GM21526 (cell line): ENCODE measurements around the gene ANKRD29.

Source experiments
- ATAC-seq: cut with Tn5 transposase; IDR thresholded peaks from one replicate; pipeline ENCODE4 v1.9.1; 2021; ENCODE audit warnings: moderate library complexity; ENCODE audit not compliant: unreplicated experiment, low FRiP score

Gene ANKRD29

DNA sequence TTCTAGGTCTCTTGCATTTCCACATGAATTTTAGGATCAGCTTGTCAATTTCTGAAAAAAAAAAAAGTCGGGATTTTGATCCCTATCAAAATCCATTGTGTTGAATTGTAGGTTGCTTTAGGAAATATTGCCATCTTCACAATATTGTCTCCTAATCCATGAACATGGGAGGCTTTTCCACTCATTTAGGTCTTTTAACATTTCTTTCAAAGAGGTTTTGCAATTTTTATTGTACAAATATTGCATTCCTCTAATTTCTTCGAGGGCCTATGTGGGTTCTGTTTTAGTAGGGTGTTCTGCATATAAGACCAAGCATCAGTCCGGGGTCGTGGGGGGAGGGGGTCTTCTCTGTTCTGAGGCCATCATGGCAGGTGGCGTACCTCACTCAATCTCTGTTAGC is 25.8 kb upstream of the ANKRD29 start:
- no peak for ATAC-seq

DNA sequence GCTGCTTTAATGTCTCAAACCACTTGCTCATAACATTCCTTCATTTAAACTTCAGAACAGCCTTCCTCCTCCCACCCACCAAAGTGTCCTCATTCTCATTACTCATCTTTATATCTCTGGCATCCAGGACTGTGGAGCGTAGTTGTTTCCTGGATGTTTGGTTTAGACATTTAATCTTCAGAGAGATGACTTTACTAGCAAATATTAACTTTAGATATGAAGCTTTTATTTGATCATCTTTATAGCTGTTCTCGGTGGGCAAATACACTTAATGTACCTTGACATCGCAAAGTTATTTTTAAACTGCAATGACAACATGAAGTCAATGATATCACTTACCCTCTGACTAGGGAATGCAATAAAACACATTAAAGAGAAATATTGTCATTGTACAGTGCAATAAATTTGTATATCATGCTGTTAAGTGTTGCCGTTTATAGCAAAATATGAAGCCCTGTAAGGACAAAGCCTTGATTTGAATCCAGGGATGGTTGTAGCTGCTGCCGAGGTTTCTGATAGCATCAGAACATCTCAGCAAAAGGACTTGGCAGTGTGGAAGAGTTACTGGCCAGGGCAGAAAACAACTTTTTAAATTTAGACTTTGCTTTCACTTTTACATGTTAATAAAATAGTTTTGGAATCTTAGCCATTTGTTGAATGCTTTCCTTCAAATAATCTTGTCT is 21.9 kb upstream of the ANKRD29 start:
- ATAC-seq = no peak

DNA sequence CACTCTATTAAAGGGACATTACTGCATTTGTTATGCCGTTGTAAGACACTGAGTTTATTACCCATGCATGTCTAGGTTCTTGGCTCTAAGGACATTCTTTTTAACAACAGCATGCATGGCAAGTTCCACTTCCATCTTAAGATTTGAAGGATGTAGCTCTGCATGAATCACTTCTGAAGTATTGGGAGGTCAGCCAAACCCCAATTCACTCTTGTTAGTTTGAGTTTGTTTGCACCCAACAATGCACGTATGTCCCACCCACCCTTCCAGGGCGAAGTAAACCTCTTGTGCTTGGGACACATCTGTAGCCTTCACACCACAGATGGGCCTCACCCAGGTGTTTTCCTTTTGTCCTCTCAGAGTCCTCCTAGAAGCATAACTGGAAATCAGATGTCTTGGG is 21.0 kb upstream of the ANKRD29 start:
- no peak for ATAC-seq

DNA sequence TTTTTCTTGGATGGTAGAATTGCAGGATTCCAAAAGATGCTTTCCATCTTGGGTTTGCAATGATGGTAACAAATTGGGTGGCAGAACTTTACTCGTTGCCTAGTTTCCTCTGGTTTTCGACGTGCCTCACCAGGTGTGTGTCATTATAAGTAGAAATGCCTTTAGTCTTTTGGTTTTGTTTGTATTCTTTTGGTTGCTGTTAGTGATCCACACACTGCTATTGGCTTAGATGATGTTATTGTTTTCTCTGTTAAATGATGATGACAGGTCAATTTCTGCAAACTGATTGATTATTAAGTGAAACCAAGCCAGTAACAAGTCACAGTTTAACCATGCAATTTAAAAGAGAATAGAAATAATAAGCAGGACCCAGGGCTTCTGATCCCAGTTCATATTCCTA is 20.4 kb upstream of the ANKRD29 start:
- no peak for ATAC-seq

DNA sequence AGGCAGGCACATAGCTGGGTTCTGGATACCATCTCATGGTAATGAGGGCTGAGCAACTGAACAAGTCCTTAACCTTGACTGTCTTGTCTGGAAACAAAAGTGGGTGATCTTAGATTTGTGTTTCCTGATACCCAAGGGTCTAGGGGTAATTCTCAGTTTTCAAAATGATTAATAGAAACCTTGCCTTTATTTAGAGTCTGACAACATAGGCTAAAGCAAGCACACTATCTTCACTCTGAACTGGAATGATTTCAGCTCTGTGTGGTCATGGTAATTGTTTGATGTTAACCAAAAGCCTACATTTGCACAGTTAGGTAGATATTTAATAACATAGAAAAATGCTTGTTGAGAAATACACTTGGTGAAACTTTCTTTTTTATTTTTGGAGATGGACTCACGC is 19.8 kb upstream of the ANKRD29 start:
- ATAC-seq = no peak

DNA sequence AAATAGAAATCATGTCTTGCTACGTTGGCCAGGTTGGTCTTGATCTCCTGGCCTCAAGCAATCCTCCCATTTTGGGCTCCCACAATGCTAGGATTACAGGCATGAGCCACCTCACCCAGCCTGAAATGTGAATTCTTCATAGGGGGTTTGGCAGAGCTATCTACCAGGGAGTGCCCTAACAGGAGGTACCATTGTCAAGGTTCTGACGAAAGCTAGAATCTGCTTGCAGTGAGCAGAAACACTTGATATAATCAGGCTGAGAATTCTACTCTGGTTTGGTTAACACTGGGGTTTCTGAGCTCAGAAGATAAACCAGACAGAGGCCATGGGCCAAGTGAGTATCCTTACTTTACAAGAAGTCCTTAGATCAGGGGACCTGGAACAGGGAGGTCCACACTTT is 19.3 kb upstream of the ANKRD29 start:
- no peak for ATAC-seq

DNA sequence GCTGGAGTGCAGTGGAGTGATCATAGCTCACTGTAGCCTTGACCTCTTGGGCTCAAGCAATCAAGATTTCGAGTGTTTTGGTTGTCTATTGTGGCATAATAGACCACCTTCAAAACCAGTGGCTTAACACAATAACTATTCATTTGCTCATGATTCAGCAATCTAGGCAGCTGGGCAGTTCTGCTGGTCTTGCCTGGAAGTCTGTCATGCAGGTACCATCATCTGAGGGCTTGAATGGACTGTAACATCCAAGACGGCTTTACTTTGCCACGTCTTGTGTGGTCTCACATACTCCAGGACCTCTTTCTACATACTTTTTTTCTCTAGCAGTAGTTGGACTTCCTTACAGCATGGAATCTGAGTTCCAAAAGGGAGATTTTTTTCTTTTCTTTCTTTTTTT is 13.2 kb upstream of the ANKRD29 start:
- no peak for ATAC-seq

DNA sequence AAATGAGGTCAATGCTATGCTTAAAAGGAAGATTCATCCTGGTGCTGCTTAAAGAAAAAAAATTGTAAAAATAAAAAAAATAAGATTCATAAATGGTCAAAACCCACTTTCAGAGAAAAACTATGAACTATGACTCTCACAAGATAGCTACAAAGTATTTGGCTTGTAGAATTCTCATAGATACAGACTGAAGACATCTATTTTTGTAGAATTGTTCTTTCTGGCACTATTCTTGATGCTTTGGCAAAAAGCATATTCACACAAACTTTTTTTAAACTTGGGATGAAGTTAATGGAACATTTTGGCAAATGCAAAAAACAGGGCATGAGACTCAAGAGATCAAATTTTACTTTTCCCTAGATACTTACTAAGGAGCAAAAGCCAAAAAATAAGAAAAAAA is 12.5 kb upstream of the ANKRD29 start:
- no peak for ATAC-seq

DNA sequence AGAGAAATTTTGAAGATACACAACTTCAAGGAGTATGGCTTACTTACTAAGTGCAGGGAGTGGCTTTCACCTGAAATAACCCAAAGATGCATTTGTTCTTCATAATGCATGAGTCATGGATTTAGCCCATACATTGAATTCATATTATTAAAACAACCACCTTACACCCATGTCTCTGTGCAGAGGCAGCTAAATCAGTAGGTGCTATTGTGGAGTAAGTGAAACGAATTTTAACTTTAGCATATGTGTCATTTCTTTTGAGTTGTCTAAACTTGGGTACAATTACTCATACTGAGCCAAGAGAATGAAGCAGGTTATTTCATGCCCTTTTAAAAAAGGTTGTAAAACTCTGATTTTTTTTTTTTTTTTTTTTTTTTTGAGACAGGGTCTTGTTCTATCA is 11.0 kb upstream of the ANKRD29 start:
- no peak for ATAC-seq

DNA sequence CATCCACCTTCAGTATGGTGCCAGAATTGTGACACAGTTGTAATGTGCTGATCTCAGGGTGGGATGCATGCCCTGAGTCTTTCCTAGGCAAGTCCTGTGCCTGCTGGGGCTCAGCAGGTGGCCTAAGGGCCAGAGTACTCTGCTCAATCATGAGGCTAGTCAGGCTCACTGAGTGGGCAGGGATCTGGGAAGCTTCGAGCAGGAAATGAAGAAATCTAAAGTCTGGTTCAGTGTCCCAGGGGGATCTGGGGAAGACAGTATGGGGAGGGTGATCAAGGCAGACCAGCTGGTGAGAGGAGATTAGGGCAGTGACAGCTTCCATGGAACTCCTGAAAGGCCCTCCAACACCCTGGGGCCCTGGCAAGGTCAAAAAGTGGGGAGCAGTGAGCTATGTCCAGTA is 8.9 kb upstream of the ANKRD29 start:
- no peak for ATAC-seq

DNA sequence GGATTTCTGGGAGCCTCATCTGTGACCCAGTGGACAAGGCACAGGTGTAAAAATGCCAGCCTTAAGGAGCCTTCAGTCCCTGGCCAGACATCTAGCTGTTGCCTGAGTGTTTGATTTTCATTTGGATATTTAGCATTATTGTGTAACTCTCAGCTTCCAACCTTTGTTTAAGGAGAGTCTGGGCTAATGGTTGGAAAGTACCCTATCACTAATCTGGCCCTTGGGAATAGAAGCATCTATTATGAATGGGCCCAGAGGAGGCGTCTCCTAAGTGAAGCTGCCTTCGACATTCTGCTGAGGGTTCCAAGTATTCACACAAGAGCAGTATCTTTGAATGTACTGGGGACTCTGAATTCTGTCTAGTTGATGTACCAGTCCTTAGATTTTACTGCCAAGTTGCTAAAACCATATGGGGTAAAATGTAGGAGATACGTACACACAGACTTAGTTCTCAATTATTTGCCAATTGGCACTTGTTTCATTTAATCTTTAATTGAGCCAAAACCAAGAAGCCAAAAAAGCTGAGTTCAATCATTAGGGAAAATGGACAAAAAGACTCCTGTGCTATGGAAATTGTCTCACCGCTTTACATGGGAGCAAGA is 7.2 kb upstream of the ANKRD29 start:
- ATAC-seq = no peak

DNA sequence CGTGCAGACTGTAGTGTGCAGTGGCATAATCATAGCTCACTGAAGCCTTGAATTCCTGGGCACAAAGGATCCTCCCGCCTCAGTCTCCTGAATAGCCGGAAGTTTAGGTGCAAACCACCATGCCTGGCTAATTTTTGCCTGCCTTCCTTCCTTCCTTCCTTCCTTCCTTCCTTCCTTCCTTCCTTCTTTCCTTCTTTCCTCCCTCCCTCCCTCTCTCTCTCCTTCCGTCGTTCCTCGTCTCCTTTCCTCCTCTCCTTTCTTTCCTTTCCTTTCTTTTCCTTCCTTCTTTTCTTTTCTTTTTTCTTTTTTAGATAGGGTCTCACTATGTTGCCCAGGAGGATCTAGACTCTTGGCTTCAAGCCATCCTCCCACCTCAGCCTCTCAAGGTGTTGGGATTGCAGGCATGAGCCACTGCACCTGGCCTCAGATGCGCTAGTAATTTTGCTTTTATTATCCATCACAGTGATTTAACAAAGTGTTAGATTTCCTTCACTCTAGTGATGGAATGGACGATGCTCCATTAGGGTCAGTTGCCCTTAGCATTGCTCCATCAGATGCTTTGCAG is 6.6 kb upstream of the ANKRD29 start:
- ATAC-seq = no peak

DNA sequence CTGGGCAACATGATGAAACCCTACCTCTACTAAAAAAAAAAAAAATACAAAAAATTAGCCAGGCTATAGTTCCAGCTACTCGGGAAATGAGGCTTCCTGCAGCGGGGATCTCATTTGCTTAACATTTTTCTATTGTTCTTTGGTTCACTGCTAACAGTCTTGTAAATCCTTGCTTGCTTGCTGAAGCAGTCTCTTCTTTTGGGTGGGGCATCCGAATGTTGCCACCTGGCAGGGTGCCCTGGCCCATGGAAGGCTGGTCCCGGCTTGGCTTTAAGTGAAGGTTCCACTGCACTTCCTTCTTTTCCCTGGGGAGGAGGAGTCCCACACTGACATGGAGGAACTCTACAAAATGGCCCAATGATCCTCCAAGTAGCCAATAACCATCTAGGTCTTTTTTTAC is 6.0 kb upstream of the ANKRD29 start:
- no peak for ATAC-seq

DNA sequence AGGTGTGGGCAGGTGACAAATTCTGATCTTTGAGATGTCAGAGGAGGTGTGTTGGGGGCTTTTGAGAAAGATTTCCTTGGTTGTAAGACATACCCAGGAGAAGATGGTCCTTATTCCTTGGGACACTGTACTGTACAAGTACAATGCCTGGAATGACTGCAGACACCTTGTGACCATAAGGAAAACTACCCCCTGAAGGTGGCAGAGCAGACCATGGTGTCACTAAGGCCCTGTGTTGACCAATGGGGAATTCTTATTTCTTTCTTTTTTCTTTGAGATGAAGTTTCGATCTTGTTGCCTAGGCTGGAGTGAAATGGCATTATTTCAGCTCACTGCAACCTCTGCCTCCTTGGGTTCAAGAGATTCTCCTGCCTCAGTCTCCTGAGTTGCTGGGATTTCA is 4.4 kb upstream of the ANKRD29 start:
- no peak for ATAC-seq

DNA sequence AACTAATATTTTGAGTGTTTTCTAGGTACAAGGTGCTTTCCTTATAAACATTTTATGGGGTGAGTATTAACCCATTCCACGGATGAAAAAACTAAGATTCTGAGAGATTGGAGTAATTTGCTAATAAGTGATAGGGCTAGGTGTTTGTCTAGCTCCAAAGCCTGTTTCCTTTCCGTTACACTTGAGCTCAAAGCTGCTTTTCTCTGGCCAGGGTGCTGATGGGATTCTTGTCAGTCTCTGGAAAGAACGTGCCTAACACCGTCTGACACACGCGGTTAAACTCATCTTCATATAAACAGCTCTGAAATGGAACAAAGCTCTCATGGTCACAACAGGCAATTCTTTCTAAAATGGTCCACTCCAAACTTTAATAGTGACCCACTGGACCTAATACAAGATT is 2.0 kb upstream of the ANKRD29 start:
- ATAC-seq = no peak

DNA sequence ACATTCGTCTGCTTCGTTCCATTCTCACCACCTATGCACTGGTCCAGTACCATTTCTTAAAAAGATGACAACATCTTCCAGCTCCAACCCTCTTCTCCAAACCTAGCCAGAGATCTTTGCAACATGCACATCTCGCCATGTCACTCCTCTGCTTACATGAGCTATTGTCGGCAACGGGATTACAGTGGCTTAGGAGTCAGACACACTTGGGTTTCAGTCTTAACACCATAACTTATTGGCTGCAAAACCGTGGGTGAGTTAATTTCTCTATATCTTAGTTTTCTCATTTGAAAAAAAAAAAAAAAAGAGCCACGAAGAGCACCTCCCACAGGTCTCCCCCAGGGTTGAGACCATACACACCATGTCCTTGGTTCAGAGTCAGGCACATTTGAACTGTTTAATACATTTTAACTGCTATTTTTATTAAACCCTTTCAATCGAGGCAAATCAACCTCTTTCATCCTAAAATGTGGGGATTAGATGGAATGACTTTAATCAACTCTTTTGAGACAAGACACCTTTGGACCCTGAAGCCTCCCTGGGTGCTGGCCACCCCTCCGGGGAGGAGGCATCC is 889 bp downstream of the ANKRD29 start:
- no peak for ATAC-seq

DNA sequence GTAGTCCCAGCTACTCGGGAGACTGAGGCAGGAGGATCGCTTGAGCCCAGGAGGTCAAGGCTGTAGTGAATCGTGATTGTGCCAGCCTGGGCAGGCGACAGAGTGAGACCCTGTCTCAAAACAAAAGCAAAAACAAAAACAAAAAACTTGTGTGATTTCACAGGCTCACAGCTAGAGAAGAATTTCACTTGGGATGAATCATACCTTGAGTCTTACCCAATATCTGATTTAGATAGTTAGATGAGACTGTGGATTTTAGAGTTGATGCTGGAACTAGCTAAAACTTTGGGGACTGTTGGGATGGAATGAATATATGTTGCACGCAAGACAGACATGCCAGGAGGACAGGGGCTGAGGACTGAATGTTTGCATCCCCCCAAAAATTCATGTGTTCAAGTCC is 4.4 kb downstream of the ANKRD29 start:
- no peak for ATAC-seq

DNA sequence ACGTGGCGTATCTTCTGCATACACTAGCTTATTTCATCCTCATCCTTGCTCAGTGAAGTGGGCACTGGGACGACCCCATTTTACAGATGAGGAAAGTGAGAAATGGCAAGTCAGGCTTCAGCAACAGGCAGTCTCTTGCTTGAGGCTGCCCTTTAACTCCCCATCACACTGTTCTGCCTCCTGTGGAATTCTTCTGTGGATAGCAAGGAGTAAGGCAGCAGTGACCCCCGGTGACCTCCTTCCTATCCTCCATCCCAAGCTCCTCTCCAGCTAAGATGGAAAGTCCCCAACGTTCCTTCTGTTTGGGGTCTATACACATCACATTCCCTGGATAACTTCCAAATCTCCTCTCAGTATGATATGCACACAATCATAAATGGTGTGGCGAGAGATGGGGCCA is 10.5 kb downstream of the ANKRD29 start:
- no peak for ATAC-seq

DNA sequence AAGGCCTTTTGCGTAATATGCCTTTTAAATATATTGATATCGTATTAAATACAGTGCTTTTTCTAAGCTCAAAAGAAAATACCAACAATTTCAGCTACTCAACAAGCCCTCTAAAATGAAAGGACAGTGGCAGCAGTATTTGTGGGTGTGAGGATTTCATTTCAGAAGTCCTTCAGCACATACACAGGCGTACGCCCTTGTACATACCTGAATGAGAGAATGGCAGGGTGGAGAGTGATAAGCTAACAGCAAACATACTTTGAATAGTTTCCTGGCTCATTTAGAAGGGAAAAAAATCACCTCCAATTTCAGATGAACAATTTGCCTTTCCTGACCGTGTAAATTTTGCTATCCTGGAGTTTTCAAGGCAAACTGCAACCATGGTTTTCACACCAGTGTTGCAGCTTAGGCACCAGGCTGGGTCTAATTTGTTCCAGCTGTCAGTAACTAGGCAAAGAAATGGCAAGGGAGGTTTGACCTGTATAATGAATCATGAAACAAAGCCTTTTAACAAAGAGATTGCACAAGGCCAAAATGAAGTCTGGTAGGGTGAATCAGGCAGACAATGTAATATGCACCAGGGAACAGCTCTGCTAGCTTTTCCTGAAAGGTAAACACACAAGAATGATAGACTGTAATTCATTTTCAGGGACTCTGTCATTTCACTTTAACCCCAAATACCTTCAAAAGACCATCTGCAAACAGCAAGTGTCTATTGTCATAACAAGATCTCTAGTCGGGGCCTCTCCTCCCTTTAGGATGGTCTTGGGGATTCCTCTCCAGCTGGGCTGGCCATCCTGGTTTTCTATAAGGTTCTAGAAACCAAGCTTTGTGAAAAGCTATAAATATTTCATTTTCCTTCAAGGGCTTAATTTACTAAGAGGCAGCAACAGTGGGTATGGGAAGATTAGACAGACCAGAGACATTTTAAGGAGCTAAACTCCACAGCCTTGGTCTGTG is 11.5 kb downstream of the ANKRD29 start:
- no peak for ATAC-seq

DNA sequence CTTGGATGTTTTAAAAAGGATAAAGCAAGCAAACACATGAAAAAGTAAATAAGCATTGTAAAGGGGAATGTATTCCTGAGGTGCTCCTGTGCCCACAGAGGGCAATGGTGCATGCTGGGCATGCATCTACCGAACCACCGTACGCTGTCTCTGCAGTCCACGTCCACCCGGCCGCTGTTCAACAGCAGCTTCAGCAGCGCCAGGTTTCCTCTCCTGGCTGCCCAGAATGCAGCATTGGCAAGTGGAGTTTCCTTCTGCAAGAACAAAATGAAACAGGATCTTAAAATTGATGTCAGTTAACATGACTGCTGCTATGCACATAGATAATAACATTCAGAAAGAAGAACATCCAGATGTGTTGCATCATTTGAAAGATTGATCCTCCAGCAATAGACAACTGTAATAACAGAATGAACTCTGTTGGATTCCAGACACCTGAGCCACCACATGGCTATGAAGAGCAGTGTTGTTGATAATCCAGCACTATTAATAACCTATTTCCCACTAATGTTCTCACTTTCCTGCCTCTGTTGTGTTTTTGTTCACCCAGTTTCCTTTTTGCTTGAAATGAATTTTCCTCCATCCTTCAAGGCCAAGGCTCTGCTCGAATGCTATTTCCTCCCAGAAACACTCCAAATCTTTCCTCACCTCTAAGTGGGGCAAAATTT is 13.6 kb downstream of the ANKRD29 start:
- no peak for ATAC-seq
